Astrocyte (in vitro differentiated cells and primary cell): Measurements from ENCODE around the gene MUC13.

Source experiments
- EZH2 ChIP-seq: IDR thresholded peaks from 2 replicates; pipeline ENCODE4 v1.6.1; 2012; ENCODE audit warnings: mild to moderate bottlenecking, low read length, inconsistent platforms; ENCODE audit not compliant: insufficient read depth
- TF ChIP-seq, protein P1 (sequence below): IDR thresholded peaks from 2 replicates; pipeline ENCODE4 v1.5.1; 2011; ENCODE audit warnings: low read depth, mild to moderate bottlenecking, inconsistent platforms, low read length, moderate library complexity; ENCODE audit not compliant: insufficient read depth

DNA sequence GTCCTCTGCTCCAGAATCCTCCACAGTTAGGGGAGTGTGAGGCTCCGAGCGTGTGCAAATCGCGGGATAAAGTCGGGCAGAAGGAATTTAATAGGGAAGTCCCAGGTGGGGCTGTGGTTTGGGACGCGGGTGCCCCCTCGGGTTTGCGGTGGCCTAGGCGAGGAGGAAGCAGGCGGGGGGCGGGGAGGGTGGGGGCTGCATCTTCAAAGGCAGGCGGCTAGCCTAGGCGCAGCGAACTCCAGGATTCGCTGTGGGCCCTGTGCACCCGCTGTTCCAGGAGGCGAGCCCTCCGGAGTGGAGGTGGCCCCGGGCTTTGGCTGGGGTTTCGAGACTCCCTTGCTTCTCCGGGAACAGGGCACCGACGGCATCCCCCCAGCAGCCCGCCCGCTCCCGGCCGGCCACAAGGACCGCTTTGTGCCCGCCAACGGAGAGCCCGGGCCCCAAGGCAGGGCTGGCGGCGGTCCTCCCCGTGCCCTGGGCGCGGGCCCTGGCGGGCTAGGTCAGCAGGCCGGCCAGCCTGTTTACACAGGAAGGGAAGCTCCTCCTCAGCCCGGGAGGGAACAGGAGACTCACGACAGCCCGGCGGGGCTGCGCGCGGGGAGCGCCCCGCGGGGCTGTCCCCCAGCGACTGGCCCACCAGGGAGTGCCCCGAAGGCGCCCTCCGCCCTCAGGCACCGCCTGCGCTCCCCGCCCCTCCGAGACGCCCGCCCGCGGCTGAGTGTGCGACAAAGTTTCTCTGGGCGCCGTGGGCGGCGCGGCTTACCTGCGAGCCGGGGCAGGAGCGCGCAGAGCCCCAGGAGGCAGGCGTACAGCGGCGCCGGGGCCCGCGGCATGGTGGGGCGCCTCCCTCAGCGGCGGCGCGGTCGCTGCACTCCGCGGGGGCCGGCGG, 48.1 kb downstream of the MUC13 start:
- TF ChIP-seq, protein P1, sequence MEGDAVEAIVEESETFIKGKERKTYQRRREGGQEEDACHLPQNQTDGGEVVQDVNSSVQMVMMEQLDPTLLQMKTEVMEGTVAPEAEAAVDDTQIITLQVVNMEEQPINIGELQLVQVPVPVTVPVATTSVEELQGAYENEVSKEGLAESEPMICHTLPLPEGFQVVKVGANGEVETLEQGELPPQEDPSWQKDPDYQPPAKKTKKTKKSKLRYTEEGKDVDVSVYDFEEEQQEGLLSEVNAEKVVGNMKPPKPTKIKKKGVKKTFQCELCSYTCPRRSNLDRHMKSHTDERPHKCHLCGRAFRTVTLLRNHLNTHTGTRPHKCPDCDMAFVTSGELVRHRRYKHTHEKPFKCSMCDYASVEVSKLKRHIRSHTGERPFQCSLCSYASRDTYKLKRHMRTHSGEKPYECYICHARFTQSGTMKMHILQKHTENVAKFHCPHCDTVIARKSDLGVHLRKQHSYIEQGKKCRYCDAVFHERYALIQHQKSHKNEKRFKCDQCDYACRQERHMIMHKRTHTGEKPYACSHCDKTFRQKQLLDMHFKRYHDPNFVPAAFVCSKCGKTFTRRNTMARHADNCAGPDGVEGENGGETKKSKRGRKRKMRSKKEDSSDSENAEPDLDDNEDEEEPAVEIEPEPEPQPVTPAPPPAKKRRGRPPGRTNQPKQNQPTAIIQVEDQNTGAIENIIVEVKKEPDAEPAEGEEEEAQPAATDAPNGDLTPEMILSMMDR = no peak
- TF ChIP-seq EZH2 = no peak
